ENCODE results near the gene GADD45B.
"Not testable (repeated sequence)": the region's sequence is repeated elsewhere in the genome, so short reads cannot be mapped to it uniquely, and the experiment has no call there.

Gene GADD45B

DNA sequence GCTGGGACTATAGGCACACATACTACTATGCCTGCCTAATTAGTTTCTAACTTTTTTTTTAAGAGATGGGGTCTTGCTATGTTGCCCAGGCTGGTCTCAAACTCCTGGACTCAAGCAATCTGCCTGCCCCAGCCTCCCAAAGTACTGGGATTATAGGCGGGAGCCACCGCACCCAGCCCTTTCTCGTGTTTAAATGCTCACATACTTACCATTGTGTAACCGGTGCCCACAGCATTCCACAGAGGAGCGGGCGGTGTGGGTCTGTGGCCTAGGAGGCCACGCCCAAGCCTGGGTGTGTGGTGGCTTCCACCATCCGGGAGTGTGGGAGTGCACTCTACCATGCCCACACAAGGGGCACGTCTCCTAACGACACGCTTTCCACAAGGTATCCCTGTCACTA is 26.9 kb upstream of the GADD45B start:
- peaks cover 3% of the 10 kb centered on the region for H3K36me3 ChIP-seq (ENCODE audit: control insufficient read depth, insufficient read depth, low read length, severe bottlenecking)
- no peaks in the 10 kb centered on the region for H3K9me3 ChIP-seq (ENCODE audit: control insufficient read depth, low read length)
- H3K9ac ChIP-seq (ENCODE audit: low read length), result no peak overlapping the region
- no peaks in the 10 kb centered on the region for H3K27me3 ChIP-seq (replicated peaks; ENCODE audit: control insufficient read depth, insufficient read depth, low read length)
- H3K4me3 ChIP-seq (ENCODE audit: low read length), result no peak overlapping the region
- H3K4me1 ChIP-seq (ENCODE audit: control insufficient read depth, insufficient read depth, low read length), result no peaks in the 10 kb centered on the region
- DNase-seq (ENCODE audit: low read depth), result no peak

DNA sequence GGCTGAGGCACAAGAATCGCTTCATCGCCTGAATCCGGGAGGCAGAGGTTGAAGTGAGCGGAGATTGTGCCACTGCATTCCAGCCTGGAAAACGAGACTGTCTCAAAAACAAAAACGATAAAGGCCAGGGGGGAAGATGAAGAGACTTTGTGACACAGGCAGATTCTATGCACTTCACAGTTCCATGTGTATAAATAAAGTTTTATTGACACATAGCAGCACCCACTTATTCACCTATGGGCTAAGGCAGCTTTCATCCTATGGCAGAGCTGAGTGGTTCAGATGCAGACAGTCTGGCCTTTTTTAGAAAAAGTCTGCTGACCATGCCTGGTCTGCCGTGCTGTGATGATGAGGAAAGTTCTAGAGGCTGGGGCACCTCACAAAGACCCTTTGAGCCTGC is 24.8 kb upstream of the GADD45B start:
- Histone ChIP-seq H3K9ac (ENCODE audit: low read length) (no peak overlapping the region), H3K9me3 (ENCODE audit: control insufficient read depth, low read length) (no peaks in the 10 kb centered on the region), H3K27me3 (replicated peaks; ENCODE audit: control insufficient read depth, insufficient read depth, low read length) (no peaks in the 10 kb centered on the region), H3K36me3 (ENCODE audit: control insufficient read depth, insufficient read depth, low read length, severe bottlenecking) (no peaks in the 10 kb centered on the region), H3K4me1 (ENCODE audit: control insufficient read depth, insufficient read depth, low read length) (peaks cover 5% of the 10 kb centered on the region), H3K4me3 (ENCODE audit: low read length) (no peak overlapping the region)
- no peak for DNase-seq (ENCODE audit: low read depth)

GRCh38 chr19:2451741-2452140 is 24.2 kb upstream of the GADD45B start:
- H3K4me3 ChIP-seq (ENCODE audit: low read length), result no peak overlapping the region
- DNase-seq (ENCODE audit: low read depth), result no peak
- H3K36me3 ChIP-seq (ENCODE audit: control insufficient read depth, insufficient read depth, low read length, severe bottlenecking), result no peaks in the 10 kb centered on the region
- no peaks in the 10 kb centered on the region for H3K9me3 ChIP-seq (ENCODE audit: control insufficient read depth, low read length)
- peaks cover 5% of the 10 kb centered on the region for H3K4me1 ChIP-seq (ENCODE audit: control insufficient read depth, insufficient read depth, low read length)
- H3K9ac ChIP-seq (ENCODE audit: low read length), result no peak overlapping the region
- no peaks in the 10 kb centered on the region for H3K27me3 ChIP-seq (replicated peaks; ENCODE audit: control insufficient read depth, insufficient read depth, low read length)

DNA sequence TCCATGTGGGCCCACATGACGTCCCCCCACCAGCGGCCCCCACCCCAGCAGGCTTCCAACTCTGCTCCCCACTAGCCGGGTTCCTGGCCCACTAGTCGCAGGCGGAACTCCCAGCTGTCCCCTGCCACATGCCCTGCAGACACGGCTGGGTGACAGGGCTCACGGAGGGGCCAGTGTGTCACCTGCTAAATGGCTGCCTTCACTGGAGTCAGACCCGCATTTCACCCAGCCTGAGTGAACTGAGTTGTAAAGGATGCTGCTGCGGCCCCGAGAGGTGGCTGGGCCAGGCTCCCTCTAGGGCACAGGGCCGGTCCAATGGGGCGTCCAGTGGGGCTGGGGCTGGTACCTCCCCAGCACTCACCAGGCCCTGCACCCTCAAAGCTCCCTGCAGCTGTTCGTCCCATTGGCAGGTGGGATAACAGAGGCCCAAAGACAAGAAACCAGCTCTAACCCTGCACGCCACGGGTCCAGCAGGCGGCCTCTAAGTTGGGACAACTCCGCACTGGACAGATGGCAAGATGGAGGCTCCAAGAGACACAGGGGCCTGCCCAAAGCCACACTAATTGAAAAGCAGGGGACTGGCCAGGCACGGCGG is 22.4 kb upstream of the GADD45B start:
- no peaks in the 10 kb centered on the region for H3K27me3 ChIP-seq (replicated peaks; ENCODE audit: control insufficient read depth, insufficient read depth, low read length)
- no peak overlapping the region for H3K9ac ChIP-seq (ENCODE audit: low read length)
- peaks cover 10% of the 10 kb centered on the region for H3K4me1 ChIP-seq (ENCODE audit: control insufficient read depth, insufficient read depth, low read length)
- H3K36me3 ChIP-seq (ENCODE audit: control insufficient read depth, insufficient read depth, low read length, severe bottlenecking), result no peaks in the 10 kb centered on the region
- H3K4me3 ChIP-seq (ENCODE audit: low read length), result no peak overlapping the region
- DNase-seq (ENCODE audit: low read depth), result no peak
- H3K9me3 ChIP-seq (ENCODE audit: control insufficient read depth, low read length), result no peaks in the 10 kb centered on the region

GRCh38 chr19:2454199-2454961 is 21.5 kb upstream of the GADD45B start:
- DNase-seq (ENCODE audit: low read depth), result no peak
- no peak overlapping the region for H3K9ac ChIP-seq (ENCODE audit: low read length)
- peaks cover 10% of the 10 kb centered on the region for H3K4me1 ChIP-seq (ENCODE audit: control insufficient read depth, insufficient read depth, low read length)
- no peaks in the 10 kb centered on the region for H3K36me3 ChIP-seq (ENCODE audit: control insufficient read depth, insufficient read depth, low read length, severe bottlenecking)
- no peak overlapping the region for H3K4me3 ChIP-seq (ENCODE audit: low read length)
- H3K9me3 ChIP-seq (ENCODE audit: control insufficient read depth, low read length), result no peaks in the 10 kb centered on the region
- no peaks in the 10 kb centered on the region for H3K27me3 ChIP-seq (replicated peaks; ENCODE audit: control insufficient read depth, insufficient read depth, low read length)

DNA sequence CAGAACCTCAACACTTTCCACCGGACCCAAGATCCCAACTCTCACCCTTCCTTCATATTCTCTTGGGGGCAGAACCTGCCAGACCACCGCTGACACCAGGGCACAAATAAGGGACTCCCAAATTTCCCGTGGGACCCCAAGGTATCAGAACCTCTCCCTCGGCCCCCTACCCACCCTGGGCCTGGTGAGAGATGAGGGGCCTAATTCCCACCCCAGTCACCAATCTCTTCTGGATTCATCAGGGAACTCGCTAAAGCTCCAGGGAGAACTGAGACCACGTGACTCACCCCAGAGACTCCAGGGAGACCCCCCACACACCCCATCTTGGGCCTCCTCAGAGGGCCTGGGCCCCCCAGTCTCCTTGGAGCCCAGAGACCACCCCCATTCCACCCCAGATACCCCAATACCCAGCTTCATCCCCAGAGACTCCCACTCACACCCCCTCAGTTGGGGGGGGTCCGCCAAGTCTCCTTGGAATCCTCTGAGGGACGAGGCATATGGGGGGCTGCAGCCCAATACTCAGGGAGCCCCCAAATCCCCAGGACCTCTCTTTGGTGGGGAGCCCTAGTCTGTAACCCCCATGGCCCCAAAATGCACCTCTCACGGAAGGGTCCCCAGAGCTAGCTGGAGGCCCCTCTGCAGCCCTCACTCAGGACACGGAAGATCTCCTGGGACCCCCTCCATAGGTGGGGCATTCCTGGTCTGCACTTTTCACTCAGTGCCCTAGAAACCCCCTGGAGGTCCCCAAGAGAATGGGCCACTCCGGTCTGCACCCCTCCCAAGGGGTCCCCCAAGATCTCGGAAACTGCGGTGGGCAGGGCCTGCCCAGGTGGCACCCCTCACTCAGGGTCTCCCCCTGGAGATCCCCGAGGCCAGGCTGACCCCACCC is 20.7 kb upstream of the GADD45B start:
- Histone ChIP-seq H3K9me3 (ENCODE audit: control insufficient read depth, low read length) (no peaks in the 10 kb centered on the region), H3K27me3 (replicated peaks; ENCODE audit: control insufficient read depth, insufficient read depth, low read length) (no peaks in the 10 kb centered on the region), H3K4me3 (ENCODE audit: low read length) (peak overlapping the region; percentile 87), H3K9ac (ENCODE audit: low read length) (peak overlapping the region; percentile 88), H3K4me1 (ENCODE audit: control insufficient read depth, insufficient read depth, low read length) (peaks cover 10% of the 10 kb centered on the region), H3K36me3 (ENCODE audit: control insufficient read depth, insufficient read depth, low read length, severe bottlenecking) (no peaks in the 10 kb centered on the region)
- no peak for DNase-seq (ENCODE audit: low read depth)

GRCh38 chr19:2455851-2456570 is 19.9 kb upstream of the GADD45B start:
- peak; percentile 52 for DNase-seq (ENCODE audit: low read depth)
- H3K27me3 ChIP-seq (replicated peaks; ENCODE audit: control insufficient read depth, insufficient read depth, low read length), result no peaks in the 10 kb centered on the region
- H3K4me3 ChIP-seq (ENCODE audit: low read length), result peak overlapping the region; percentile 87
- no peaks in the 10 kb centered on the region for H3K9me3 ChIP-seq (ENCODE audit: control insufficient read depth, low read length)
- H3K4me1 ChIP-seq (ENCODE audit: control insufficient read depth, insufficient read depth, low read length), result peaks cover 10% of the 10 kb centered on the region
- no peaks in the 10 kb centered on the region for H3K36me3 ChIP-seq (ENCODE audit: control insufficient read depth, insufficient read depth, low read length, severe bottlenecking)
- peak overlapping the region; percentile 88 for H3K9ac ChIP-seq (ENCODE audit: low read length)

DNA sequence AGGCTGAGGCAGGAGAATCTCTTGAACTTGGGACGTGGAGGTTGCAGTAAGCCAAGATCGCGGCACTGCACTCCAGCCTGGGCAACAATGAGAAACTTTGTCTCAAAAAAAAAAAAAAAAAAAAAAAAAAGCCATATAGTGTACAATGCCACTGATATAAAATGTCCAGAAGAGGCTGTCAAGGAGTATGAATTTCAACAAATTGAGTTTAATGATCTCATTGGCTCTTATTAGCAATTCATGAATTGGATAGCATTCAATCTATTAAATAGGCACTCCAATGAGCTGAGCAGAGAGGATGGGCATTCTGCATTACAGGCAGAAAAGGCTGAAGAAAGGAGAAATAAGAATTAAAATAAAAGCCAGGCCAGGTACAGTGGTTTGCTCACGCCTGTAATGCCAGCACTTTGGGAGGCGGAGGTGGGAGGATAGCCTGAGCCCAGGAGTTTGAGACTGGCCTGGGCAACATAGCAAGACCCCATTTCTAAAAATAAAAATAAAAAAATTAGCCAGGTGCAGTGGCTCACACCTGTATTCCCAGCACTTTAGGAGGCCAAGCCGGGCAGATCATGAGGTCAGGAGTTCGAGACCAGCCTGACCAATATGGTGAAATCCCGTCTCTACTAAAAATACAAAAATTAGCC is 18.4 kb upstream of the GADD45B start:
- DNase-seq (ENCODE audit: low read depth), result no peak
- Histone ChIP-seq H3K9ac (ENCODE audit: low read length) (peak overlapping the region; percentile 81), H3K4me1 (ENCODE audit: control insufficient read depth, insufficient read depth, low read length) (peaks cover 15% of the 10 kb centered on the region), H3K27me3 (replicated peaks; ENCODE audit: control insufficient read depth, insufficient read depth, low read length) (no peaks in the 10 kb centered on the region), H3K9me3 (ENCODE audit: control insufficient read depth, low read length) (no peaks in the 10 kb centered on the region), H3K4me3 (ENCODE audit: low read length) (peak overlapping the region; percentile 78), H3K36me3 (ENCODE audit: control insufficient read depth, insufficient read depth, low read length, severe bottlenecking) (no peaks in the 10 kb centered on the region)

DNA sequence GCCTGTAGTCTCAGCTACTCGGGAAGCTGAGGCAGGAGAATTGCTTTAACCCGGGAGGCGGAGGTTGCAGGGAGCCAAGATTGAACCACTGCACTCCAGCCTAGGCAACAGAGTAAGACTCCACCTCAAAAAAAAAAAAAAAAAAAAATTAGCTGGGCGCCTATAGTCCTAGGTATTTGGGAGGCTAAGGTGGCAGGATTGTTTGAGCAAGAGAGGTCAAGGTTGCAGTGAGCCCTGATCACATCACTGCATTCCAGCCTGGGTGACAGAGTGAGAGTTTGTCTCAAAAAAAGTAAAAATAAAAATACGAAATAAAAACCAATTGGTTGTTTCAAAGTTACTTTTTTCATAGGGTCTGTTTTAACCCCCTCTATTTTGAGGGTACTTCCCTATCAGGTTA is 17.9 kb upstream of the GADD45B start:
- Histone ChIP-seq H3K4me3 (ENCODE audit: low read length) (no peak overlapping the region), H3K9me3 (ENCODE audit: control insufficient read depth, low read length) (no peaks in the 10 kb centered on the region), H3K36me3 (ENCODE audit: control insufficient read depth, insufficient read depth, low read length, severe bottlenecking) (no peaks in the 10 kb centered on the region), H3K9ac (ENCODE audit: low read length) (no peak overlapping the region), H3K4me1 (ENCODE audit: control insufficient read depth, insufficient read depth, low read length) (peaks cover 17% of the 10 kb centered on the region), H3K27me3 (replicated peaks; ENCODE audit: control insufficient read depth, insufficient read depth, low read length) (no peaks in the 10 kb centered on the region)
- no peak for DNase-seq (ENCODE audit: low read depth)

DNA sequence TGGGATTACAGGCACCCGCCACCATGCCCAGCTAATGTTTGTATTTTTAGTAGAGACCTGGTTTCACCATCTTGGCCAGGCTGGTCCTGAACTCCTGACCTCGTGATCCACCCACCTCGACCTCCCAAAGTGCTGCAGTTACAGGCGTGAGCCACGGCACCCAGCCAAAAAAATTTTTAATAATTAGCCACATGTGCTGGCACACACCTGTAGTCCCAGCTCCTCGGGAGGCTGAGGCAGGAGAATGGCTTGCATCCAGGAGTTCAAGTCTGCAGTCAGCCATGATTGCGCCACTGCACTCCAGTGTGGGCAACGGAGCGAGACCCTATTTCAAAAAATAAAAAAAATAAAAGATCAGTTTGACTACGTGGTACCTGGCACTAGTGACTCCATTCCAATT is 17.2 kb upstream of the GADD45B start:
- H3K9me3 ChIP-seq (ENCODE audit: control insufficient read depth, low read length); H3K9ac ChIP-seq (ENCODE audit: low read length); H3K4me3 ChIP-seq (ENCODE audit: low read length); H3K36me3 ChIP-seq (ENCODE audit: control insufficient read depth, insufficient read depth, low read length, severe bottlenecking); H3K27me3 ChIP-seq (replicated peaks; ENCODE audit: control insufficient read depth, insufficient read depth, low read length); DNase-seq (ENCODE audit: low read depth): not testable (repeated sequence)
- peaks cover 17% of the 10 kb centered on the region for H3K4me1 ChIP-seq (ENCODE audit: control insufficient read depth, insufficient read depth, low read length)
